PC-9 (cell line): Measurements from ENCODE around the gene HPS1.

Experiments
- EZH2 ChIP-seq: fragments of 200-600 bp; sonication (generic); IDR thresholded peaks from 2 replicates; pipeline ENCODE4 v1.8.0; 2017; ENCODE audit warnings: antibody characterized with exemption, low read depth
- TF ChIP-seq, protein P1 (sequence below): fragments of 200-600 bp; sonication (generic); conservative IDR thresholded peaks from 2 replicates; pipeline ENCODE4 v1.6.1; 2017; ENCODE audit warnings: mixed run types, antibody characterized with exemption, mild to moderate bottlenecking, moderate library complexity

- TF ChIP-seq, protein P1, sequence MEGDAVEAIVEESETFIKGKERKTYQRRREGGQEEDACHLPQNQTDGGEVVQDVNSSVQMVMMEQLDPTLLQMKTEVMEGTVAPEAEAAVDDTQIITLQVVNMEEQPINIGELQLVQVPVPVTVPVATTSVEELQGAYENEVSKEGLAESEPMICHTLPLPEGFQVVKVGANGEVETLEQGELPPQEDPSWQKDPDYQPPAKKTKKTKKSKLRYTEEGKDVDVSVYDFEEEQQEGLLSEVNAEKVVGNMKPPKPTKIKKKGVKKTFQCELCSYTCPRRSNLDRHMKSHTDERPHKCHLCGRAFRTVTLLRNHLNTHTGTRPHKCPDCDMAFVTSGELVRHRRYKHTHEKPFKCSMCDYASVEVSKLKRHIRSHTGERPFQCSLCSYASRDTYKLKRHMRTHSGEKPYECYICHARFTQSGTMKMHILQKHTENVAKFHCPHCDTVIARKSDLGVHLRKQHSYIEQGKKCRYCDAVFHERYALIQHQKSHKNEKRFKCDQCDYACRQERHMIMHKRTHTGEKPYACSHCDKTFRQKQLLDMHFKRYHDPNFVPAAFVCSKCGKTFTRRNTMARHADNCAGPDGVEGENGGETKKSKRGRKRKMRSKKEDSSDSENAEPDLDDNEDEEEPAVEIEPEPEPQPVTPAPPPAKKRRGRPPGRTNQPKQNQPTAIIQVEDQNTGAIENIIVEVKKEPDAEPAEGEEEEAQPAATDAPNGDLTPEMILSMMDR = no peak
- TF ChIP-seq EZH2 = no peak
These were observed 20.2 kb upstream of the HPS1 start for GRCh38 chr10:98466861-98467505.
